ENCODE measurements around the gene ANAPC1.
A peak's percentile ranks its signal among the peaks of the same experiment; 100 is the strongest.
"Not testable (repeated sequence)": the region's sequence is repeated elsewhere in the genome, so short reads cannot be mapped to it uniquely, and the experiment has no call there.

- TF ChIP-seq EZH2 (optimal IDR thresholded peaks at IDR 0.05; ENCODE audit: low read depth, low read length); EZH2phosphoT487 (IDR thresholded peaks at IDR 0.05; ENCODE audit: low read length): not testable (repeated sequence)
- TF ChIP-seq CTCF (IDR thresholded peaks at IDR 0.05; ENCODE audit: low read length), result peak; percentile 41
These were observed 147.9 kb downstream of the ANAPC1 start for GRCh38 chr2:111735838-111736721.

Data from MM.1S (cell line).